Gastroesophageal sphincter (tissue), 4 donors: ENCODE results near the gene ABCA7. TPM values are rescaled to one million over a fixed set of nuclear protein-coding genes. Genes with fewer than 3 reads are reported as not detected.

Experiments used
- ATAC-seq: fragments of 150-250 bp; one replicate; pipeline ENCODE4 v1.9.1; 2016; ENCODE audit warnings: mild to moderate bottlenecking, moderate library complexity
- H3K27ac ChIP-seq, 4 donors: fragments of 200-600 bp; sonication (generic) in 3 of 4; 1 replicate in 3 of 4; 2 replicates in 1 of 4; pipeline ENCODE4 v1.5.1; 2016 to 2019
- H3K27me3 ChIP-seq: fragments of 200-600 bp; sonication (generic); one replicate; pipeline ENCODE4 v1.5.1; 2019
- H3K36me3 ChIP-seq, 2 donors: fragments of 200-600 bp; sonication (generic); one replicate each; pipeline ENCODE4 v1.5.1; 2019; ENCODE audit warnings: control low read depth in 1 of 2
- H3K4me1 ChIP-seq, 3 donors: fragments of 200-600 bp; sonication (generic); 1 replicate in 2 of 3; 2 replicates in 1 of 3; pipeline ENCODE4 v1.5.1; 2016 to 2019; ENCODE audit warnings: control low read depth in 2 of 3
- H3K4me3 ChIP-seq, 2 donors: fragments of 200-600 bp; sonication (generic); one replicate each; pipeline ENCODE4 v1.5.1; 2019; ENCODE audit warnings: mild to moderate bottlenecking in 1 of 2, moderate library complexity in 1 of 2
- H3K9me3 ChIP-seq, 3 donors: fragments of 200-600 bp; sonication (generic); one replicate each; pipeline ENCODE4 v1.5.1; 2017 to 2019; ENCODE audit warnings: control low read depth in 2 of 3
- EP300 ChIP-seq: sonication (generic); formaldehyde crosslinking; IDR thresholded peaks from one replicate; pipeline ENCODE4 v1.6.1; 2017; ENCODE audit warnings: antibody characterized with exemption, mild to moderate bottlenecking
- POLR2A ChIP-seq, 2 donors: fragments of 450-650 bp; IDR thresholded peaks; one replicate each; pipeline ENCODE4 v1.6.1; 2017; ENCODE audit warnings: antibody characterized with exemption in 2 of 2, mild to moderate bottlenecking in 2 of 2, moderate library complexity in 1 of 2
- POLR2AphosphoS5 ChIP-seq: sonication (generic); formaldehyde crosslinking; IDR thresholded peaks from one replicate; pipeline ENCODE4 v1.6.1; 2017; ENCODE audit warnings: antibody characterized with exemption
- WGBS, 2 donors: methylation state at CpG; one replicate each; pipeline ENCODE4 v1.1.5; 2018; ENCODE audit warnings: low coverage in 1 of 2; 5-methylcytosine and 5-hydroxymethylcytosine counted together
- total RNA-seq, 4 donors: library from RNA; depleted of rRNA; stranded (reverse); fragments of >200 nt; gene quantifications; one replicate each; pipeline ENCODE4 v1.1.0, GENCODE V29; 2016
- TF ChIP-seq, protein P1 (sequence below), 4 experiments: fragments of 200-600 bp in 2 of 4; fragments of 450-650 bp in 2 of 4; sonication (generic) in 1 of 4; IDR thresholded peaks; one replicate each; pipeline ENCODE4 v1.5.1; 2017 to 2019; ENCODE audit warnings: antibody characterized with exemption in 4 of 4, mild to moderate bottlenecking in 2 of 4, moderate library complexity in 2 of 4

Gene ABCA7
- total RNA-seq, 4 donors from 2014 or later, result 3.9 to 14.3 (median 6.4) TPM

DNA sequence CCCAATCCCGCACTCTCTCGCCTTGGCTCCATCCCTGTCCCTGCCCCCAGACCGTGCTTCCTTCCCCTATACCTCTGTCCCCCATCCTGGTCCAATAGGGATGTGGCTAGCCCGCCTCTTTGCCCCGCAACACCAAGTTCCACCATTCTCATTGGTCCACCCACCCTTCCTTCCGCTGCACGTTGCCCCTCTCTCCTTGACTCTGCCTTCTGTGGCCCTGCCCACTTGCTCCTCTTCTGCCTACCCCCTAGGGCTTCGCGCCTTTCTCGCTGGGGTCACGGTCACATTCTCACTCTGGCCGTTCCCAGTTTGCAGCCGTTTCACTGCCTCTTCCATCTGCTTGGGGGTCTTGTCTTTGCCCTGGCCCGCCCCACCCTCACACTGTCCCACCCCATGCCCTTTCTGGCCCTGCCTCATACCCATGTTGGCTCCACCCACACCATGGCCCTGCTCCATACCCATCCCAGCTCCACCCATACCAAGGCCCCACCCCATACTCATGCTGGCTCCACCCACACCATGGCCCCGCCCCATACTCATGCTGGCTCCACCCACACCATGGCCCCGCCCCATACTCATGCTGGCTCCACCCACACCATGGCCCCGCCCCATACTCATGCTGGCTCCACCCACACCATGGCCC is 22.6 kb downstream of the ABCA7 start:
- Histone ChIP-seq H3K4me3 (no peak overlapping the region), H3K27me3 (peaks cover 35% of the 10 kb centered on the region), H3K9me3 (peaks cover 0 to 26% (median 0%) of the 10 kb centered on the region in 3 donors), H3K27ac (no peak overlapping the region), H3K36me3 (peaks cover 0 to 13% of the 10 kb centered on the region in 2 donors), H3K4me1 (peaks cover 0 to 32% (median 19%) of the 10 kb centered on the region in 3 donors)
- no peak for ATAC-seq
- TF ChIP-seq EP300 (no peak), POLR2AphosphoS5 (no peak), POLR2A (IDR thresholded peaks at IDR 0.05) (no peak)
- TF ChIP-seq, protein P1, sequence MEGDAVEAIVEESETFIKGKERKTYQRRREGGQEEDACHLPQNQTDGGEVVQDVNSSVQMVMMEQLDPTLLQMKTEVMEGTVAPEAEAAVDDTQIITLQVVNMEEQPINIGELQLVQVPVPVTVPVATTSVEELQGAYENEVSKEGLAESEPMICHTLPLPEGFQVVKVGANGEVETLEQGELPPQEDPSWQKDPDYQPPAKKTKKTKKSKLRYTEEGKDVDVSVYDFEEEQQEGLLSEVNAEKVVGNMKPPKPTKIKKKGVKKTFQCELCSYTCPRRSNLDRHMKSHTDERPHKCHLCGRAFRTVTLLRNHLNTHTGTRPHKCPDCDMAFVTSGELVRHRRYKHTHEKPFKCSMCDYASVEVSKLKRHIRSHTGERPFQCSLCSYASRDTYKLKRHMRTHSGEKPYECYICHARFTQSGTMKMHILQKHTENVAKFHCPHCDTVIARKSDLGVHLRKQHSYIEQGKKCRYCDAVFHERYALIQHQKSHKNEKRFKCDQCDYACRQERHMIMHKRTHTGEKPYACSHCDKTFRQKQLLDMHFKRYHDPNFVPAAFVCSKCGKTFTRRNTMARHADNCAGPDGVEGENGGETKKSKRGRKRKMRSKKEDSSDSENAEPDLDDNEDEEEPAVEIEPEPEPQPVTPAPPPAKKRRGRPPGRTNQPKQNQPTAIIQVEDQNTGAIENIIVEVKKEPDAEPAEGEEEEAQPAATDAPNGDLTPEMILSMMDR (IDR thresholded peaks at IDR 0.05), result no peak
- WGBS, 2 donors, result 84 to 86% methylated on average over 12 to 14 of the region's 17 CpGs

DNA sequence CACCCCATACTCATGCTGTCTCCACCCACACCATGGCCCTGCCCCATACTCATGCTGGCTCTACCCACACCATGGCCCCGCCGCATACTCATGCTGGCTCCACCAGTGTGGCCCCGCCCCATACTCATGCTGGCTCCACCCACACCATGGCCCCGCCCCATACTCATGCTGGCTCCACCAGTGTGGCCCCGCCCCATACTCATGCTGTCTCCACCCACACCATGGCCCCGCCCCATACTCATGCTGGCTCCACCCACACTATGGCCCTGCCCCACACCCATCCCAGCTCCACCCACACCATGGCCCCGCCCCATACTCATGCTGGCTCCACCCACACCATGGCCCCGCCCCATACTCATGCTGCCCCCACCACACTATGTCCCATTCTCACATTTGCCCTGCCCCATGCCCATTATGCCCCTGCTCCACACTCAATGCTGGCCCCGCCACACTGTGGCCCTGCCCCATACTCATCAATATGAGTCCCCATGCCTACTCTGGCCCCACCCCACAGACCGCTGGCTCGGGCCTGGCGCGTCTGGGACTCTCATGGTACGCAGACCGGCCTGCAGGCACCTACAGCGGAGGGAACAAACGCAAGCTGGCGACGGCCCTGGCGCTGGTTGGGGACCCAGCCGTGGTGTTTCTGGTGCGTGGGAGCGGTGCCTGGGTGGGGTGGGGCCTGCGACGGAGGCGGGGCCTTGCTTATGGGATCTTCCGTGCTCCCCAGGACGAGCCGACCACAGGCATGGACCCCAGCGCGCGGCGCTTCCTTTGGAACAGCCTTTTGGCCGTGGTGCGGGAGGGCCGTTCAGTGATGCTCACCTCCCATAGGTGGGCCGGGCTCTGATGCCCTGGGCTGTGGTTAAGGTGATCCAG is 23.4 kb downstream of the ABCA7 start:
- no peak for ATAC-seq
- TF ChIP-seq EP300 (no peak), POLR2A (IDR thresholded peaks at IDR 0.05) (no peak), POLR2AphosphoS5 (no peak)
- TF ChIP-seq, protein P1 (IDR thresholded peaks at IDR 0.05), result no peak
- Histone ChIP-seq H3K9me3 (peaks cover 0 to 18% (median 0%) of the 10 kb centered on the region in 3 donors), H3K4me1 (peaks cover 0 to 38% (median 21%) of the 10 kb centered on the region in 3 donors), H3K4me3 (no peak overlapping the region), H3K27ac (no peak overlapping the region), H3K36me3 (peaks cover 0 to 8% of the 10 kb centered on the region in 2 donors), H3K27me3 (peaks cover 43% of the 10 kb centered on the region)
- WGBS, 2 donors, result 56 to 58% methylated on average over 3 to 4 of the region's 37 CpGs

DNA sequence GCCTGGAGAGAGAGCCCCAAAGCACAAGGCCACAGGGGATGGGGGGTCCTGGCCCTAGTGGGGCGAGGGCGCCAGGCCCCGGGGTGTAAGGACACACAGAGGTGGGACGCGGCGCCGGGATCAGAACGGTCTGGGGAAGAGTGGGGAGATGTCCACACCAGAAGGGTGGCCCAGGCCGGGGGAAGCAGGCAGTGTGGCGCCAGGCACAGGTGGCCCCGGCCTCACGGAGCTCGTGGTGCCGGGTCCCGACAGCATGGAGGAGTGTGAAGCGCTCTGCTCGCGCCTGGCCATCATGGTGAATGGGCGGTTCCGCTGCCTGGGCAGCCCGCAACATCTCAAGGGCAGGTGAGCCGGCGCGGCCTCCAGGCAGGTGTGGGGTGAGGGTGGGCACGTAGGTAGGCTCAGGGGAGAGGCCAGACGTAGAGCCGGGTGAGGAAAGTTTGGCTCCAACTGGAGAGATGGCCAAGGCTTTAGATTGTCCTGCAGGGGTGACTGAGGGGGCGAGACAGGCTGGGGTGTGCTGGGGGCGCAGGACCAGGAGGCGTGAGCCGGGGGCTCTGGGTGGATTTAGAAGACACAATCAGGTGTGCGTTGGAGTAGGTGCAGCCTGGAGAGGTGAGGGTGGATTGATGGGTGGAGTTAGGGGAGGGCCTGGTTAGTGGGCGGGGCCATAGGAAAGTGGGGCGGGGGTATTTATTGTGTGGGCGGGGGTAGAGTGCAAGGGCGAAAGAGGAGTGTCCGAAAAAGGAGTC is 24.2 kb downstream of the ABCA7 start:
- TF ChIP-seq POLR2A (IDR thresholded peaks at IDR 0.05) (no peak), EP300 (no peak), POLR2AphosphoS5 (no peak)
- TF ChIP-seq, protein P1 (IDR thresholded peaks at IDR 0.05), result no peak
- Histone ChIP-seq H3K27ac (no peak overlapping the region), H3K27me3 (peaks cover 51% of the 10 kb centered on the region), H3K9me3 (peaks cover 0 to 10% (median 0%) of the 10 kb centered on the region in 3 donors), H3K4me3 (no peak overlapping the region), H3K36me3 (no peaks in the 10 kb centered on the region), H3K4me1 (peaks cover 0 to 38% (median 21%) of the 10 kb centered on the region in 3 donors)
- 45 to 86% methylated on average over 1 to 11 of the region's 37 CpGs for WGBS, 2 donors
- ATAC-seq, result no peak

DNA sequence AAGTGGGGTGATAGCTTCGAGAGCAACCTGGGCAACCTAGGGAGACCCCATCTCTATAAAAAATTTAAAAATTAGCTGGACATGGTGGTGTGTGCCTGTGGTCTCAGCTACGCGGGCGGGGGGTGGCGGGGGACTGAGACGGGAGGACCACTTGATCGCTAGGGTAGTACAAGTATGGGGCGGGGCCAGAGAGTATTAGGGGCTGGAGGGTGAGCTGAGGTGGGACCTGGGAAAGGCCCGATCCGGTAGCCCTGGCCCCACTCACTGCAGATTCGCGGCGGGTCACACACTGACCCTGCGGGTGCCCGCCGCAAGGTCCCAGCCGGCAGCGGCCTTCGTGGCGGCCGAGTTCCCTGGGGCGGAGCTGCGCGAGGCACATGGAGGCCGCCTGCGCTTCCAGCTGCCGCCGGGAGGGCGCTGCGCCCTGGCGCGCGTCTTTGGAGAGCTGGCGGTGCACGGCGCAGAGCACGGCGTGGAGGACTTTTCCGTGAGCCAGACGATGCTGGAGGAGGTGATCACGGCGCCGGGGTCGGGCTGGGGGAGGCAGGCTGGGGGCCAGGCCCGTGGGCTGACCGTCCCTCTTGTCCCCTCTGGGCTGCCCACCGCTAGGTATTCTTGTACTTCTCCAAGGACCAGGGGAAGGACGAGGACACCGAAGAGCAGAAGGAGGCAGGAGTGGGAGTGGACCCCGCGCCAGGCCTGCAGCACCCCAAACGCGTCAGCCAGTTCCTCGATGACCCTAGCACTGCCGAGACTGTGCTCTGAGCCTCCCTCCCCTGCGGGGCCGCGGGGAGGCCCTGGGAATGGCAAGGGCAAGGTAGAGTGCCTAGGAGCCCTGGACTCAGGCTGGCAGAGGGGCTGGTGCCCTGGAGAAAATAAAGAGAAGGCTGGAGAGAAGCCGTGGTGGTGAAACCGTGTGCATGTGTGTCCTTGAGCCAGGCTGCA is 25.0 kb downstream of the ABCA7 start:
- no peaks in the 10 kb centered on the region for H3K36me3 ChIP-seq
- ATAC-seq, result peak; percentile 65
- TF ChIP-seq POLR2A (IDR thresholded peaks at IDR 0.05), result no peak
- TF ChIP-seq, protein P1 (IDR thresholded peaks at IDR 0.05), result peak in 3 of 4 experiments; percentile 73 to 88 (median 79)
- peak overlapping the region in 1 of 2 donors; percentile 8 for H3K4me3 ChIP-seq
- peaks cover 0 to 1% (median 0%) of the 10 kb centered on the region in 3 donors for H3K9me3 ChIP-seq
- peaks cover 60% of the 10 kb centered on the region for H3K27me3 ChIP-seq
- H3K27ac ChIP-seq, result no peak overlapping the region
- 6 to 13% methylated on average over 7 to 10 of the region's 60 CpGs for WGBS, 2 donors
- peaks cover 0 to 42% (median 21%) of the 10 kb centered on the region in 3 donors for H3K4me1 ChIP-seq
